Activated CD4-positive, CD25-positive, alpha-beta regulatory T cell treated with anti-CD3 and anti-CD28 coated beads, Interleukin-2, amount 50 U/mL, for 72 hours (primary cell): ENCODE results near the gene USHBP1.
"Not testable (repeated sequence)": the region's sequence is repeated elsewhere in the genome, so short reads cannot be mapped to it uniquely, and the experiment has no call there.

Experiments
- DNase-seq: peaks from one replicate; pipeline ENCODE4 v3.0.0; 2021

USHBP1 gene

GRCh38 chr19:17295551-17295950, 31.0 kb upstream of the USHBP1 start:
- not testable (repeated sequence) for DNase-seq

- peak; percentile 71 for DNase-seq
Measured at GRCh38 chr19:17294051-17294891, 29.7 kb upstream of the USHBP1 start.

GRCh38 chr19:17293605-17294004, 29.1 kb upstream of the USHBP1 start:
- no peak for DNase-seq

GRCh38 chr19:17292301-17293074, 27.9 kb upstream of the USHBP1 start:
- peak; percentile 80 for DNase-seq

GRCh38 chr19:17289489-17289888, 24.9 kb upstream of the USHBP1 start:
- no peak for DNase-seq

- no peak for DNase-seq
Measured at GRCh38 chr19:17286752-17287151, 22.2 kb upstream of the USHBP1 start.

GRCh38 chr19:17286263-17286662, 21.7 kb upstream of the USHBP1 start:
- DNase-seq, result no peak

GRCh38 chr19:17285415-17286135, 21.0 kb upstream of the USHBP1 start:
- no peak for DNase-seq

GRCh38 chr19:17283504-17283996, 19.0 kb upstream of the USHBP1 start:
- no peak for DNase-seq

- peak; percentile 85 for DNase-seq
Measured at GRCh38 chr19:17282488-17283125, 18.1 kb upstream of the USHBP1 start.

- DNase-seq, result no peak
Measured at GRCh38 chr19:17281391-17282304, 17.1 kb upstream of the USHBP1 start, which contains the start of gene ANKLE1. ANKLE1 (plus strand) TSS chr19:17281901; CDS start chr19:17281921, 20 bp downstream.

- DNase-seq, result no peak
Measured at GRCh38 chr19:17279436-17279835, 14.9 kb upstream of the USHBP1 start.

GRCh38 chr19:17275441-17276175, 11.1 kb upstream of the USHBP1 start:
- no peak for DNase-seq

GRCh38 chr19:17274892-17275291, 10.3 kb upstream of the USHBP1 start:
- DNase-seq, result not testable (repeated sequence)

- no peak for DNase-seq
Measured at GRCh38 chr19:17268754-17269153, 4.2 kb upstream of the USHBP1 start.

GRCh38 chr19:17266975-17267788, 2.6 kb upstream of the USHBP1 start, which contains the start of gene BABAM1:
BABAM1 (plus strand) TSS chr19:17267443; CDS start chr19:17268807, 1,364 bp downstream.
- DNase-seq, result peak; percentile 88

- no peak for DNase-seq
Measured at GRCh38 chr19:17266589-17266974, 2.0 kb upstream of the USHBP1 start.

- DNase-seq, result no peak
Measured at GRCh38 chr19:17266026-17266425, 1.5 kb upstream of the USHBP1 start.
